ENCODE data around the gene ZNF445. TPM values are rescaled to one million over a fixed set of nuclear protein-coding genes. Genes with fewer than 3 reads are reported as not detected.

The ZNF445 gene
- total and polyA plus RNA-seq, 9 of the 15 experiments (the other 6 are each of a cell fraction or from before 2014, with no cell fraction given): 1.2 to 26.9 (median 10.6) TPM

DNA sequence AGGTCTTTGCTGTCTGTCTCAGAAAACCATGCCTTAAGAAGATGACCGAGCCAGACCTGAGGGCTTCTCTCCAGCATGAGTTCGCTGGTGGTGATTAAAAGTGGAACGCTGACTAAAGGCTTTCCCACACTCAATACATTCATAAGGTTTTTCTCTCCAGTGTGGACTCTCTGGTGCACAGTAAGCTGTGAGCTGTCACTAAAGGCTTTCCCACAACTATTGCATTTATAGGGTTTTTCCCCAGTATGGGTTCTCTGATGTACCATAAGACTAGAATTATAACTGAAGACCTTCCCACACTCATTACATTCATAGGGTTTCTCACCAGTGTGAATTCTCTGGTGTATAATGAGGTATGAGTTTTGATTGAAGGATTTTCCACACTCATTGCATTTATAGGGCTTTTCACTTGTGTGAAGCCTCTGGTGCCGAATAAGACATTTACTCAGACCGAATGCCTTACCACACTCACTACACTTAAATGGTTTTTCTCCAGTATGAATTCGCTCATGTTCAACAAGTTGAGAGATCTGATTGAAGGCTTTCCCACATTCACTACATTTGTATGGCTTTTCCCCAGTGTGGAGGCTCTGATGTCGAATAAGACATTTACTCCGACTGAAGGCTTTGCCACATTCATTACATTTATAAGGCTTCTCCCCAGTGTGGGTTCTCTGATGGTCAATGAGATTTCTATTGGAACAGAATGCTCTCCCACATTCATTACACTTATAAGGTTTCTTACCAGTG lies 21.9 kb upstream of the ZNF445 start (continued):
- TF ChIP-seq ZNF76 (CRISPR knock-in tag; IDR thresholded peaks at IDR 0.05; ENCODE audit: borderline replicate concordance): no peak

DNA sequence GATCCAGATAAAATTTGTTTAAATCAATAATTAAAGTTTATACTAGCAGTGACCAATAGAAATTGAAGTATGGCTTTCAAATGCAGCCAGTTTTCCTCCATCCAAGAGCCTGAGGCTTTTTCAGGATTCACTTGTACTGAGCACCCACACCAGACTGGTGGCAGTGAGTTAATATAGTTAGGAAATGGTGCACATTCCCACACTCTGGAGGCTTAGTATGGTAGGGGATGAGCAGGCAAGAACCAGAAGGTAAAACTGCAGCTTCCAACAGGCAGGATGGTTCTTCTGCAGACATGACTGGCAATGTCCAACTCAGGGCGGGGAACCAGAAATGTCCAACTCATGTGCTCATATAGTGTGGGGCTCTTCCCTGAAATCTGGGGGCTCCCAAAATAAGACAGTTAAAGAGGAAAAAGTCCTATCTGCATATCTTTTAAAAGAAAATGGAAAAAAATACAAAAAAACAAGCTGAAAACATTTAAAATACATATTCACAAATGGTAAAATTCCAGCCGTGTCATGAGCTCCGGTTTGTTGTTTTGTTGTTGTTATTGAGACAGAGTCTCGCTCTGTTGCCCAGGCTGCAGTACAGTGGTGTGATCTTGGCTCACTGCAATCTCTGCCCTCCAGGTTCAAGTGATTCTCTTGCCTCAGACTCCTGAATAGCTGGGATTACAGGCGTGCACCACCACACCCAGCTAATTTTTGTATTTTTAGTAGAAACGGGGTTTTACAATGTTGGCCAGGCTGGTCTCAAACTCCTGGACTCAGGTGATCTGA lies 18.4 kb upstream of the ZNF445 start:
- BruUV-seq (replicated peaks): no TSS peak
- no peak for FAIRE-seq

More for the DNA sequence above, 18.4 kb upstream of the ZNF445 start:
- ATAC-seq (no peak), DNase-seq (ENCODE audit: extremely low read depth in 1 of 4, low spot score in 3 of 4) (no peak)
- POLR2A ChIA-PET: interaction anchor here (0.8 to 1.2 kb wide), 3 partner anchors 22 to 99 kb away, joined by 3 read pairs; no protein-coding TSS in a partner anchor
- H3K9me3 ChIP-seq (replicated peaks; ENCODE audit: control insufficient read depth, insufficient read depth, low read depth, low read length): peaks cover 24% of the 10 kb centered on the region
- H3K36me3 ChIP-seq (ENCODE audit: control insufficient read depth, insufficient read depth, low read length): peaks cover 32% of the 10 kb centered on the region; the same call in 2 of the 3 replicates
- 94% methylated on average over 6 of the region's 6 CpGs for WGBS (ENCODE audit: insufficient coverage, low coverage, missing lambda C conversion rate)
- no peak for TF ChIP-seq PHTF2 (CRISPR knock-in tag; IDR thresholded peaks at IDR 0.05)
- no peak for TF ChIP-seq ZC3H11A (IDR thresholded peaks at IDR 0.05; ENCODE audit: low read depth, low read length)
- no peak for TF ChIP-seq DIDO1 (tag; IDR thresholded peaks at IDR 0.05; ENCODE audit: low read depth)
- TF ChIP-seq, protein P1, sequence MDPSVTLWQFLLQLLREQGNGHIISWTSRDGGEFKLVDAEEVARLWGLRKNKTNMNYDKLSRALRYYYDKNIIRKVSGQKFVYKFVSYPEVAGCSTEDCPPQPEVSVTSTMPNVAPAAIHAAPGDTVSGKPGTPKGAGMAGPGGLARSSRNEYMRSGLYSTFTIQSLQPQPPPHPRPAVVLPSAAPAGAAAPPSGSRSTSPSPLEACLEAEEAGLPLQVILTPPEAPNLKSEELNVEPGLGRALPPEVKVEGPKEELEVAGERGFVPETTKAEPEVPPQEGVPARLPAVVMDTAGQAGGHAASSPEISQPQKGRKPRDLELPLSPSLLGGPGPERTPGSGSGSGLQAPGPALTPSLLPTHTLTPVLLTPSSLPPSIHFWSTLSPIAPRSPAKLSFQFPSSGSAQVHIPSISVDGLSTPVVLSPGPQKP (CRISPR knock-in tag; IDR thresholded peaks at IDR 0.05): no peak
- TF ChIP-seq, protein P2, sequence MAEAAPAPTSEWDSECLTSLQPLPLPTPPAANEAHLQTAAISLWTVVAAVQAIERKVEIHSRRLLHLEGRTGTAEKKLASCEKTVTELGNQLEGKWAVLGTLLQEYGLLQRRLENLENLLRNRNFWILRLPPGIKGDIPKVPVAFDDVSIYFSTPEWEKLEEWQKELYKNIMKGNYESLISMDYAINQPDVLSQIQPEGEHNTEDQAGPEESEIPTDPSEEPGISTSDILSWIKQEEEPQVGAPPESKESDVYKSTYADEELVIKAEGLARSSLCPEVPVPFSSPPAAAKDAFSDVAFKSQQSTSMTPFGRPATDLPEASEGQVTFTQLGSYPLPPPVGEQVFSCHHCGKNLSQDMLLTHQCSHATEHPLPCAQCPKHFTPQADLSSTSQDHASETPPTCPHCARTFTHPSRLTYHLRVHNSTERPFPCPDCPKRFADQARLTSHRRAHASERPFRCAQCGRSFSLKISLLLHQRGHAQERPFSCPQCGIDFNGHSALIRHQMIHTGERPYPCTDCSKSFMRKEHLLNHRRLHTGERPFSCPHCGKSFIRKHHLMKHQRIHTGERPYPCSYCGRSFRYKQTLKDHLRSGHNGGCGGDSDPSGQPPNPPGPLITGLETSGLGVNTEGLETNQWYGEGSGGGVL (CRISPR knock-in tag; IDR thresholded peaks at IDR 0.05): no peak
- no peak for TF ChIP-seq ZNF57 (CRISPR knock-in tag; IDR thresholded peaks at IDR 0.05)
- TF ChIP-seq LARP7 (IDR thresholded peaks at IDR 0.05): no peak
- no peak for TF ChIP-seq CREBBP (IDR thresholded peaks at IDR 0.05; ENCODE audit: low read depth, low read length)
- no peak for TF ChIP-seq TEAD2 (tag; IDR thresholded peaks at IDR 0.05)
- no peak for TF ChIP-seq ZNF232 (CRISPR knock-in tag; IDR thresholded peaks at IDR 0.05)
- no peaks in the 10 kb centered on the region for H3K27me3 ChIP-seq (ENCODE audit: control insufficient read depth in 2 of 2, insufficient read depth in 2 of 2, low read length in 2 of 2)
- H4K20me1 ChIP-seq (replicated peaks; ENCODE audit: control insufficient read depth, insufficient read depth, low read length): no peaks in the 10 kb centered on the region
- H3K4me1 ChIP-seq (replicated peaks in 1 of 2; ENCODE audit: control insufficient read depth in 2 of 2, insufficient read depth in 2 of 2, low read length in 2 of 2): no peaks in the 10 kb centered on the region
- intact Hi-C loops (cut with micrococcal nuclease) (no loop called here), in situ Hi-C loops (cut with MboI) (no loop called here)
- H3K79me2 ChIP-seq (ENCODE audit: control insufficient read depth, insufficient read depth, low read length): no peaks in the 10 kb centered on the region; the same call in 2 of the 3 replicates
- CTCF ChIA-PET (ENCODE audit: low intra/inter-chr PET ratio): no interaction called here
- no peak overlapping the region for H3K27ac ChIP-seq (ENCODE audit: extremely low read depth, low read depth, low read length)
- no peak overlapping the region for H3K9ac ChIP-seq (ENCODE audit: insufficient read depth in 1 of 2, low read depth in 2 of 2, low read length in 2 of 2)
- no peak overlapping the region for H3K4me2 ChIP-seq (ENCODE audit: insufficient read depth, low read length)
- H2AFZ ChIP-seq (ENCODE audit: low read depth, low read length): no peak overlapping the region
- H3K9me1 ChIP-seq (ENCODE audit: control insufficient read depth, insufficient read depth, low read length): no peaks in the 10 kb centered on the region
- H3K4me3 ChIP-seq: no peak overlapping the region

Data from K562 (cell line).